ENCODE data around the gene NINL.

Gene NINL

GRCh38 chr20:25539742-25540672, 45.3 kb downstream of the NINL start:
- DNase-seq (ENCODE audit: low read depth): no peak
- H3K4me3 ChIP-seq (ENCODE audit: low read depth, low read length): no peak overlapping the region

GRCh38 chr20:25538838-25539665, 46.3 kb downstream of the NINL start:
- no peak for TF ChIP-seq CTCF (IDR thresholded peaks at IDR 0.05; ENCODE audit: control insufficient read depth, extremely low read depth, insufficient read depth)
- H3K4me3 ChIP-seq (ENCODE audit: low read depth, low read length): no peak overlapping the region
- no peak for DNase-seq (ENCODE audit: low read depth)

More at GRCh38 chr20:25539742-25540672, 45.3 kb downstream of the NINL start:
- peak; percentile 72 for TF ChIP-seq CTCF (IDR thresholded peaks at IDR 0.05; ENCODE audit: control insufficient read depth, extremely low read depth, insufficient read depth)

- TF ChIP-seq CTCF (IDR thresholded peaks at IDR 0.05; ENCODE audit: control insufficient read depth, extremely low read depth, insufficient read depth): no peak
- no peak overlapping the region for H3K4me3 ChIP-seq (ENCODE audit: low read depth, low read length)
Observed at GRCh38 chr20:25537890-25538289, 47.4 kb downstream of the NINL start.

GRCh38 chr20:25535762-25536161, 49.6 kb downstream of the NINL start:
- no peak for TF ChIP-seq CTCF (IDR thresholded peaks at IDR 0.05; ENCODE audit: control insufficient read depth, extremely low read depth, insufficient read depth)
- H3K4me3 ChIP-seq (ENCODE audit: low read depth, low read length): no peak overlapping the region

More at GRCh38 chr20:25537890-25538289, 47.4 kb downstream of the NINL start:
- DNase-seq (ENCODE audit: low read depth): no peak

GRCh38 chr20:25534845-25535244, 50.5 kb downstream of the NINL start:
- no peak for TF ChIP-seq CTCF (IDR thresholded peaks at IDR 0.05; ENCODE audit: control insufficient read depth, extremely low read depth, insufficient read depth)
- H3K4me3 ChIP-seq (ENCODE audit: low read depth, low read length): no peak overlapping the region
- DNase-seq (ENCODE audit: low read depth): no peak

More at GRCh38 chr20:25535762-25536161, 49.6 kb downstream of the NINL start:
- DNase-seq (ENCODE audit: low read depth): no peak

- no peak for TF ChIP-seq CTCF (IDR thresholded peaks at IDR 0.05; ENCODE audit: control insufficient read depth, extremely low read depth, insufficient read depth)
- no peak overlapping the region for H3K4me3 ChIP-seq (ENCODE audit: low read depth, low read length)
- no peak for DNase-seq (ENCODE audit: low read depth)
Observed at GRCh38 chr20:25533920-25534700, 51.2 kb downstream of the NINL start.
